Osteoblast (primary cell): ENCODE measurements around the gene ATP2B3. TPM values are rescaled to one million over a fixed set of nuclear protein-coding genes. Genes with fewer than 3 reads are reported as not detected.

ENCODE experiments used
- DNase-seq: peaks from one replicate; pipeline ENCODE4 v3.0.0; 2011; ENCODE audit warnings: low spot score, mixed read lengths; ENCODE audit not compliant: insufficient read length; ENCODE audit errors: missing footprints
- H2AFZ ChIP-seq: 2 replicates; pipeline ENCODE4 v1.6.0; 2011; ENCODE audit warnings: mild to moderate bottlenecking, low read length
- H3K27ac ChIP-seq: 2 replicates; pipeline ENCODE4 v1.5.1; 2011; ENCODE audit warnings: mild to moderate bottlenecking, low read depth, low read length, moderate library complexity
- H3K27me3 ChIP-seq: 2 replicates; pipeline ENCODE4 v1.6.0; 2012; ENCODE audit warnings: mild to moderate bottlenecking, control low read depth, inconsistent platforms, low read length, moderate library complexity; ENCODE audit not compliant: insufficient read depth
- H3K36me3 ChIP-seq: 2 replicates; pipeline ENCODE4 v1.5.1; 2011; ENCODE audit warnings: mild to moderate bottlenecking, low read length, control low read depth, moderate library complexity; ENCODE audit not compliant: insufficient read depth
- H3K4me1 ChIP-seq: 2 replicates; pipeline ENCODE4 v1.5.1; 2011; ENCODE audit warnings: mild to moderate bottlenecking, low read length, control low read depth, moderate library complexity; ENCODE audit not compliant: insufficient read depth
- H3K4me2 ChIP-seq: 2 replicates; pipeline ENCODE4 v1.6.0; 2011; ENCODE audit warnings: mild to moderate bottlenecking, low read length; ENCODE audit not compliant: insufficient read depth
- H3K4me3 ChIP-seq: fragments of 200-600 bp; sonication (generic); 3 replicates; pipeline ENCODE4 v1.5.1; 2012; ENCODE audit warnings: mild to moderate bottlenecking, low read length, inconsistent platforms; ENCODE audit not compliant: insufficient read depth
- H3K79me2 ChIP-seq: 2 replicates; pipeline ENCODE4 v1.6.0; 2012; ENCODE audit warnings: mild to moderate bottlenecking, low read length, control low read depth, inconsistent platforms; ENCODE audit not compliant: insufficient read depth
- H3K9me3 ChIP-seq: 2 replicates; pipeline ENCODE4 v1.5.1; 2011; ENCODE audit warnings: low read depth, low read length, control low read depth
- H4K20me1 ChIP-seq: 2 replicates; pipeline ENCODE4 v1.6.0; 2012; ENCODE audit warnings: mild to moderate bottlenecking, low read length, control low read depth; ENCODE audit not compliant: insufficient read depth
- CTCF ChIP-seq: IDR thresholded peaks from 2 replicates; pipeline ENCODE4 v1.5.1; 2011; ENCODE audit warnings: mild to moderate bottlenecking, low read depth, low read length, moderate library complexity; ENCODE audit errors: extremely low read depth
- total RNA-seq: library from RNA; depleted of rRNA; stranded (reverse); fragments of >200 nt; gene quantifications from 2 replicates; pipeline ENCODE4 v1.2.3, GENCODE V29; 2012

The ATP2B3 gene
- total RNA-seq, 1 donor: not detected

GRCh38 chrX:153612413-153612812, 95.0 kb downstream of the ATP2B3 start:
- H3K36me3 ChIP-seq: no peaks in the 10 kb centered on the region
- no peaks in the 10 kb centered on the region for H3K79me2 ChIP-seq
- H3K4me3 ChIP-seq: no peak overlapping the region
- no peak for DNase-seq
- TF ChIP-seq CTCF: no peak
- H3K4me1 ChIP-seq: peaks cover 13% of the 10 kb centered on the region
- no peak overlapping the region for H3K27ac ChIP-seq
- no peak overlapping the region for H2AFZ ChIP-seq
- peaks cover 35% of the 10 kb centered on the region for H3K27me3 ChIP-seq
- no peaks in the 10 kb centered on the region for H4K20me1 ChIP-seq
- no peaks in the 10 kb centered on the region for H3K9me3 ChIP-seq
- no peak overlapping the region for H3K4me2 ChIP-seq

- Histone ChIP-seq H3K9me3 (no peaks in the 10 kb centered on the region), H3K79me2 (no peaks in the 10 kb centered on the region), H3K36me3 (no peaks in the 10 kb centered on the region), H3K4me1 (peaks cover 5% of the 10 kb centered on the region), H3K27me3 (peaks cover 47% of the 10 kb centered on the region), H4K20me1 (no peaks in the 10 kb centered on the region), H2AFZ (no peak overlapping the region), H3K4me3 (no peak overlapping the region), H3K27ac (no peak overlapping the region), H3K4me2 (no peak overlapping the region)
- no peak for TF ChIP-seq CTCF
- DNase-seq: no peak
Observed at GRCh38 chrX:153614818-153615217, 97.4 kb downstream of the ATP2B3 start.

- Histone ChIP-seq H3K4me1 (no peaks in the 10 kb centered on the region), H3K4me2 (no peak overlapping the region), H3K4me3 (no peak overlapping the region), H4K20me1 (no peaks in the 10 kb centered on the region), H3K27me3 (peaks cover 28% of the 10 kb centered on the region), H3K36me3 (no peaks in the 10 kb centered on the region), H3K9me3 (no peaks in the 10 kb centered on the region), H3K79me2 (no peaks in the 10 kb centered on the region), H2AFZ (no peak overlapping the region), H3K27ac (no peak overlapping the region)
- no peak for DNase-seq
- TF ChIP-seq CTCF: no peak
Observed at GRCh38 chrX:153620576-153620975, 103.1 kb downstream of the ATP2B3 start.

- Histone ChIP-seq H3K4me2 (no peak overlapping the region), H3K27me3 (peaks cover 18% of the 10 kb centered on the region)
Observed at GRCh38 chrX:153621949-153622598, 104.6 kb downstream of the ATP2B3 start.

More at GRCh38 chrX:153621949-153622598, 104.6 kb downstream of the ATP2B3 start:
- no peak for TF ChIP-seq CTCF
- DNase-seq: peak; percentile 66
- H3K36me3 ChIP-seq: no peaks in the 10 kb centered on the region
- H2AFZ ChIP-seq: no peak overlapping the region
- H3K4me3 ChIP-seq: no peak overlapping the region
- no peaks in the 10 kb centered on the region for H3K79me2 ChIP-seq
- no peaks in the 10 kb centered on the region for H4K20me1 ChIP-seq
- H3K4me1 ChIP-seq: no peaks in the 10 kb centered on the region
- H3K9me3 ChIP-seq: no peaks in the 10 kb centered on the region
- H3K27ac ChIP-seq: no peak overlapping the region
